Measurements from ENCODE around the gene UMODL1.
"Not testable (repeated sequence)": the region's sequence is repeated elsewhere in the genome, so short reads cannot be mapped to it uniquely, and the experiment has no call there.

The UMODL1 gene

GRCh38 chr21:42101246-42101645 lies 30.1 kb downstream of the UMODL1 start:
- no peak for DNase-seq (ENCODE audit: low spot score)

DNA sequence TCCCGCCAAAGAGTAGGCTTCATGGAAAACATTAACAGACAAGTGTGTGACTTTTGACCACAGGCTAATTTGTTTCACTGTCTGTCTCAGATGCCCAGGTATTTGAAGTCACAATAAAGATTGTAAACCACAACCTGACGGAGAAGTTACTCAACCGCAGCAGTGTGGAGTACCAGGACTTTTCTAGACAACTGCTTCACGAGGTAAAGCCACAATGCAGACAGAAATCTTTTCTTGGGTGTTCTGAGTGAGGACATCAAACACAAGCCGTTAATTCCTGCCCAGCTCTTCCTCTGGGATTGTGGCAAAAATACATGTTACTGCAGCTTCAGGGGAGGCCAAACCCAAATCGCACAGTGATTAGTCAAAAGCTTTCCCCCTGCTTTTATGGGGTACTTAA lies 31.0 kb downstream of the UMODL1 start:
- DNase-seq (ENCODE audit: low spot score), result no peak

GRCh38 chr21:42102526-42102925 lies 31.4 kb downstream of the UMODL1 start:
- no peak for DNase-seq (ENCODE audit: low spot score)

DNA sequence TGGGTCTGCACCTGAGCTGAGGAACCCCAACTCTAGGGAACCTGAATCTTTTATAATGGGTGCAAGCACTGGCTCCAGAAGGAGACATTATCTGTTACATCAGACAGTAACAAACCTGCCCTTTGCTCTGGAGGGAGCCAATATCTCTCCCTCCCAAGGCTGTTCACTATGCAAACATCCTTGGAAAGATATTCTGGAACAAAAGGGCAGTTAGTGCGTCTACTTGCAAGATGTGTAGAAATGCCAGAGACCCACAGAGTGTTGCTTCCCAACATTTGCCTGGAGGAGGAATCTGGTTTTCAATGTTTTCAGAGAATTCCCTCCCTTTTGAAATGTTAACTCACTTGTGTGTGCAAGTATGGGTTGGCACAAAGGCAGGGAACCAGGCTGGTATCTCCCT lies 31.9 kb downstream of the UMODL1 start:
- no peak for DNase-seq (ENCODE audit: low spot score)

GRCh38 chr21:42103843-42104242 lies 32.7 kb downstream of the UMODL1 start:
- no peak for DNase-seq (ENCODE audit: low spot score)

GRCh38 chr21:42105476-42106315 lies 34.6 kb downstream of the UMODL1 start:
- no peak for DNase-seq (ENCODE audit: low spot score)

GRCh38 chr21:42106425-42106824 lies 35.3 kb downstream of the UMODL1 start:
- no peak for DNase-seq (ENCODE audit: low spot score)

DNA sequence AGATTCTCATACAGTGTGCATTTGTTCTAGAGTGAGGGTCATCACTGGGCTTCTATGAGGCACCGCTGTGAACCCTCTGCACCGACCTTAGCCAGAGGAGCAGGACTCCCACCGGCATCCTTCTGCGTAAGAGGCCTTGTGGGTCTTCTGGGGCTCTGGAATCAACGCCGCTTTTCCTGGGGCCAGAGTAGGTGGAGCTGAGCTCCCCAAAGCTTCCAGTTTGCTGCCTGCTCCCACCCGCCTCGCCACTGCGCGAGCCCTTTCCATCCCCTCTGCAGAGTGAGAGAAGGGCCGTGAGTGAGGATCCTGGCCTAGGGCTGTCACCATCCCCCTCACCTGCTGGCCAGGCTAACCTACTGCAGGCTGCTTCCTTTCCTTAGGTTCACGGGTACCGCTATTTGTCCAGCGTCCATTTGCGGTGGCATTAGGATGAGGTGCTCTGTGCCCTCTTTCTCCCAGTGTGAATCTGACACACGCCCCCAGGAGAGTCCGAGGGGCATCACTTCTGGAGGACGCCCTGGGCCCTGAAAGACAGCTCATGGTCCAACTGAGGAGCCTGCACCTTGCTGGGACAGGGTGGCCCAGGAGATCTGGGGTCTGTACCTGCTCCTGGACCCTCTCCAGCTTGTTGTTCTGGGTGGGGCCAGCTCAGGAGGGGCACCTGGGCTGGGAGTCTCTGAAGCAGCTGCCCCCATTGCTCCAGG lies 36.2 kb downstream of the UMODL1 start:
- no peak for DNase-seq (ENCODE audit: low spot score)

DNA sequence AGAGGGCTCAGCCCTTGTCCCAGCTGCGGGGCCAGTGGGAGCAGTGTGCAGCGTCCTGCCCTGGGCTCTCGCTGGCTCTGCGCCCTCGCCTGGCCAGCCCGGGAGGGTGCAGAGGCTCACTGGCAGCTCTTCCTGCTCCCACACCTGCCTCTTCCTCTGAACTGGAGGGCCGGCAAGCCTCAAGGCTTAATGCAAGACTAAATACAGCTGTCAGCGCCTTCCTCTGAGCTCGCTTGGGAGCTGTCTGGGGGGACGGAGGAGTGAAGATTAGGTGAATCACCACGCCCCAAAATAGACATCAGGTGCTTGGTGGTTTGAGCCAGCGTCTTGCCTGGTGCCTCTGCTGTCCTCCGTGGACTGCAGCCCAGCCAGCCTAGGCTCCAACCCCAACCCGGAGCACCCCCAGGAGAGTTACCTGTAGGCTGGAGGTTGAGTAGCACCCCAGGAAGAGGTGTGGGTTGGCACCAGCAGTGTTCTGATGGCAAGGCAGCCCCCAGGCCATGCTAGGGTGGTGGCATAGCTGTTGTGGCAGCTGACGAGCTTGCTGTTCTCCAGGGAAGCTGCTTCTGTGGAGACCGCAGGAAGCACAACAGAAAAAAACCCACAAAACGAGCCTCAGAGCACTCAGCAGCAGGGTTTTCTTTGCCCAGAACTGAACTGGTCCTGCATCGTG lies 36.9 kb downstream of the UMODL1 start:
- DNase-seq (ENCODE audit: low spot score), result peak; percentile 95

GRCh38 chr21:42108554-42109340 lies 37.6 kb downstream of the UMODL1 start:
- no peak for DNase-seq (ENCODE audit: low spot score)

GRCh38 chr21:42109473-42109872 lies 38.4 kb downstream of the UMODL1 start:
- DNase-seq (ENCODE audit: low spot score), result no peak

GRCh38 chr21:42109873-42110525 lies 38.9 kb downstream of the UMODL1 start:
- DNase-seq (ENCODE audit: low spot score), result no peak

DNA sequence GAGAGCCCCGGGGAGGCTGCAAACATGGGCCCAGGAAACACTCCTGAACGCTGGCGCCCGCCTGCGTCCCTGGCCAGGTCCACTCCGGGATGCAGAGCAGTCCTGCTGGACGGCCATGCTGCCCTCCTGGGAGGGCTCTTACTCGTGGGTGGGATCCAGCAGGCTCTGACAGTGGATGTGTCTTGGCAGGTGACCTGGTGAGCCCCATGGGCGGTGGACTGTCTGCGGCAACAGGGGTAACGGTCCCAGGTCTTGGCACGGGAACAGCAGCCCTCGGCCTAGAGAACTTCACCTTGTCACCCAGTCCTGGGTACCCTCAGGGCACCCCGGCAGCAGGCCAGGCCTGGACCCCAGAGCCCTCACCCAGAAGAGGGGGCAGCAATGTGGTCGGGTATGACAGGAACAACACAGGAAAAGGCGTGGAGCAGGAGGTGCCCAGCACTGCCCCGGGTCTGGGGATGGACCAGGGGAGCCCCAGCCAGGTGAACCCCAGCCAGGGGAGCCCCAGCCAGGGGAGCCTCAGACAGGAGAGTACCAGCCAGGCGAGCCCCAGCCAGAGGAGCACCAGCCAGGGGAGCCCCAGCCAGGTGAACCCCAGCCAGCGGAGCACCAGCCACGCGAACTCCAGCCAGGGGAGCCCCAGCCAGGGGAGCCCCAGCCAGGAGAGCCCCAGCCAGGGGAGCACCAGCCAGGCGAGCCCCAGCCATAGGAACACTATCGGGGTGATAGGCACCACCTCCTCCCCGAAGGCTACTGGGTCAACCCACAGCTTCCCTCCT lies 39.8 kb downstream of the UMODL1 start:
- DNase-seq (ENCODE audit: low spot score), result no peak

- DNase-seq (ENCODE audit: low spot score), result no peak
Measured at GRCh38 chr21:42111470-42111743, 40.3 kb downstream of the UMODL1 start.

DNA sequence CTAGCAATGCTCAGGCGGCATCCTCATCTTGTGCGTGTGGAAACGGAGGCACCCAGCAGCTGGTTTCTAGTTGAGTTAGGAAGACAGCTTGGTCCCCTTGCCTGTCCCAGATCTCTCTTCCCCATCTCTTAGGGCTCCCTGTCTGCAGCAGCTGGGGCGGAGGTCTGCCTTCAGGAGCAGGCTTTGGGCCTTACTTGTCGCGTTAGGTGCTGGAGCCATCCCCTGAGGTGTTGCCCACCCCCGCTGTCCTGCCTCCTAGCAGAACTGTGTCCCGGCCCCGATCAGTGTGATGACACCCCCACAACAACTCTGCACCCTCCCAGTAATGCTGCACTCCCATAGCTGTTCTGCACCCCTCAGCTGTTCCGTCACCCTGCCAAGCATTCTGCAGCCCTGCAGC lies 40.7 kb downstream of the UMODL1 start:
- no peak for DNase-seq (ENCODE audit: low spot score)

GRCh38 chr21:42112238-42112637 lies 41.1 kb downstream of the UMODL1 start:
- peak; percentile 40 for DNase-seq (ENCODE audit: low spot score)

- DNase-seq (ENCODE audit: low spot score), result no peak
Measured at GRCh38 chr21:42112857-42113256, 41.7 kb downstream of the UMODL1 start.

- DNase-seq (ENCODE audit: low spot score), result no peak
Measured at GRCh38 chr21:42113926-42114409, 42.9 kb downstream of the UMODL1 start.

- no peak for DNase-seq (ENCODE audit: low spot score)
Measured at GRCh38 chr21:42114646-42115045, 43.5 kb downstream of the UMODL1 start.

DNA sequence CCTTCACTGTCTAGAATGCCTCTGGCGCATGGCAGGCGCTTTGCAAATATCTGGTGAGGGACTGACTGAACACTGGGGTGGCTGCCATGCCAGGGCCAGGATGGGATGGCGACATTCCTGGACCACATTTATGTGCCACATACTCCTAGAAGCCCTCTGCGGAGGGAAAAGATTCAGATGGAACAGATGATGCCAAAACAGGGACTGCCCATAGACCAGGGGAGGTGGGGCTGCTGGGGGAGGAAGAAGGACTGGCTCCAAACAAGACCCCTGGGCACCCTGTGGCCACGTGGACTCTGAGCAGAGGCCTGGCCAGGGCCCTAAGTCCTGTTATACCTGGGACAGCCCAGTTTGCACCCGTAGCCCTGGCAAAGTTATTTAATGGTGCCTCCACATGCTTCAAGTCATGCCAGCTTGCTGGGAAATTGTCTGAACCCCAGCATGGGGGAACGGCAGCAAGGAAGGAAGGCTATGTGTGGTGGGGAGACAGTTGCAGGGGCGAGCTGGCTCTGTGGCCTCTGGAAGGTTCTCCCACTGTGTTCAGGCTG lies 44.1 kb downstream of the UMODL1 start:
- no peak for DNase-seq (ENCODE audit: low spot score)

GRCh38 chr21:42116551-42116950 lies 45.4 kb downstream of the UMODL1 start:
- not testable (repeated sequence) for DNase-seq (ENCODE audit: low spot score)

All from NAMALWA (cell line).